GM12878 (cell line): ENCODE data around the gene LYG1. TPM values are rescaled to one million over a fixed set of nuclear protein-coding genes. Genes with fewer than 3 reads are reported as not detected.

Source experiments
- ATAC-seq: fragments of 200-7000 bp; cut with Tn5 transposase; 3 replicates; pipeline ENCODE4 v1.9.1; 2020; ENCODE audit warnings: mild to moderate bottlenecking, moderate library complexity
- BruUV-seq: library from RNA; stranded (reverse); fragments of 400-500 nt; replicated peaks from 2 replicates; lab custom pipeline; 2021; lab: Mats Ljungman, UMichigan
- CTCF ChIA-PET: fragments of 300-600 bp; sonication (Branson Sonifier 250); formaldehyde crosslinking; extraction: SDS; loops from one replicate; lab custom pipeline; 2021; ENCODE audit warnings: inconsistent platforms; lab: Yijun Ruan, JAX
- POLR2A ChIA-PET: fragments of 350-600 bp; formaldehyde crosslinking; extraction: SDS; loops from one replicate; lab custom pipeline; 2021; ENCODE audit warnings: inconsistent platforms; lab: Charles Lee
- RAD21 ChIA-PET: fragments of 300-600 bp; sonication (Branson Sonifier 250); formaldehyde crosslinking; loops from one replicate; lab custom pipeline; 2023; ENCODE audit warnings: antibody characterized with exemption; ENCODE audit not compliant: unreplicated experiment; lab: Charles Lee
- SMC1A ChIA-PET: fragments of 300-600 bp; sonication (Branson Sonifier 250); formaldehyde crosslinking; loops from one replicate; lab custom pipeline; 2023; ENCODE audit not compliant: unreplicated experiment, uncharacterized antibody; lab: Charles Lee
- DNase-seq: peaks from one replicate; pipeline ENCODE4 v3.0.0-alpha.2; 2011; ENCODE audit warnings: low read depth, low spot score
- FAIRE-seq: peaks from 3 replicates; lab custom pipeline; 2011; peaks lifted over from hg19 to GRCh38; lab: Jason Lieb, UNC
- H2AFZ ChIP-seq: 2 replicates; pipeline ENCODE4 v1.6.0; 2011; ENCODE audit warnings: low read depth, low read length, control low read depth; ENCODE audit not compliant: control insufficient read depth
- H3K27ac ChIP-seq: 2 replicates; pipeline ENCODE4 v1.5.1; 2011; ENCODE audit warnings: control low read depth; ENCODE audit not compliant: control insufficient read depth, insufficient read depth
- H3K27me3 ChIP-seq, 2 experiments: replicated peaks in 1 of 2; 2 replicates each; pipeline versions ENCODE4 v1.6.0 to v1.6.1; 2011; ENCODE audit warnings: low read length in 1 of 2; ENCODE audit not compliant: control insufficient read depth in 2 of 2, insufficient read depth in 2 of 2
- H3K36me3 ChIP-seq, 2 experiments: 2 replicates each; pipeline ENCODE4 v1.5.1; 2011; ENCODE audit warnings: low read length in 1 of 2; ENCODE audit not compliant: control insufficient read depth in 2 of 2, insufficient read depth in 2 of 2
- H3K4me1 ChIP-seq: 2 replicates; pipeline ENCODE4 v1.6.1; 2011; ENCODE audit warnings: mild to moderate bottlenecking, low read length, moderate library complexity, mixed read lengths; ENCODE audit not compliant: control insufficient read depth, insufficient read depth
- H3K4me2 ChIP-seq: 2 replicates; pipeline ENCODE4 v1.6.0; 2011; ENCODE audit warnings: control low read depth; ENCODE audit not compliant: control insufficient read depth, insufficient read depth
- H3K4me3 ChIP-seq: fragments of 200-600 bp; sonication (generic); 2 replicates; pipeline ENCODE4 v1.5.1; 2016
- H3K79me2 ChIP-seq: 2 replicates; pipeline ENCODE4 v1.6.0; 2011; ENCODE audit warnings: low read length; ENCODE audit not compliant: control insufficient read depth, insufficient read depth
- H3K9ac ChIP-seq: 2 replicates; pipeline ENCODE4 v1.8.0; 2011; ENCODE audit warnings: low read length, control low read depth, mixed read lengths; ENCODE audit not compliant: control insufficient read depth, insufficient read depth
- H3K9me3 ChIP-seq: replicated peaks from 3 replicates; pipeline ENCODE4 v1.5.1; 2011; ENCODE audit warnings: mild to moderate bottlenecking, low read length; ENCODE audit not compliant: control insufficient read depth, insufficient read depth
- H4K20me1 ChIP-seq: 2 replicates; pipeline ENCODE4 v1.6.0; 2011; ENCODE audit not compliant: control insufficient read depth, insufficient read depth
- FOXM1 ChIP-seq: IDR thresholded peaks from 2 replicates; pipeline ENCODE4 v1.6.1; 2012; ENCODE audit warnings: low read depth, mild to moderate bottlenecking, inconsistent platforms, low read length, moderate library complexity
- NR2F1 ChIP-seq: fragments of 450-650 bp; conservative IDR thresholded peaks from 2 replicates; pipeline ENCODE4 v1.6.1; 2017; ENCODE audit warnings: mild to moderate bottlenecking
- RELA ChIP-seq: fragments of 450-650 bp; IDR thresholded peaks from 2 replicates; pipeline ENCODE4 v1.8.0; 2014; ENCODE audit warnings: borderline replicate concordance; ENCODE audit not compliant: partially characterized antibody
- SIX5 ChIP-seq: IDR thresholded peaks from 2 replicates; pipeline ENCODE4 v1.6.1; 2011; ENCODE audit warnings: mild to moderate bottlenecking, low read depth, low read length, moderate library complexity; ENCODE audit not compliant: severe bottlenecking
- SUZ12 ChIP-seq: fragments of 200-600 bp; sonication (generic); IDR thresholded peaks from one replicate; pipeline ENCODE4 v1.6.1; 2018; ENCODE audit warnings: antibody characterized with exemption, mild to moderate bottlenecking; ENCODE audit not compliant: unreplicated experiment
- YY1 ChIP-seq: IDR thresholded peaks from 2 replicates; pipeline ENCODE4 v1.6.1; 2011; ENCODE audit warnings: low read depth, mild to moderate bottlenecking, low read length
- ZNF24 ChIP-seq: fragments of 450-650 bp; IDR thresholded peaks from 2 replicates; pipeline ENCODE4 v1.6.1; 2017; ENCODE audit warnings: antibody characterized with exemption, mild to moderate bottlenecking
- in situ Hi-C: fragments of 300-500 bp; cut with MboI; formaldehyde crosslinking; loops from 9 replicates; pipeline ENCODE4 v1.14.3; 2018; ENCODE audit warnings: mixed read lengths
- intact Hi-C: fragments of 100-400 bp; cut with micrococcal nuclease; formaldehyde crosslinking; loops from one replicate; pipeline ENCODE4 v1.14.2; 2022; ENCODE audit not compliant: unreplicated experiment
- polyA plus RNA-seq, 11 experiments: library from polyadenylated mRNA; depleted of rRNA in 4 of 11; unstranded in 6 of 11; stranded (reverse) in 5 of 11; fragments of >200 nt; fragmentation: Nextera tagmentation in 4 of 11; fragmentation: Illumina TruSeq in 1 of 11; extraction: Ambion mirVana in 4 of 11; extraction: Trizol in 1 of 11; gene quantifications; 1 replicate in 1 of 11; 2 replicates in 10 of 11; pipeline versions ENCODE4 v1.2.1 to v1.2.3, GENCODE V29; 2011 to 2016; ENCODE audit warnings: inconsistent platforms in 2 of 11, missing spikeins in 2 of 11, low read depth in 1 of 11
- total RNA-seq, 4 experiments: library from RNA; depleted of rRNA in 3 of 4; stranded (reverse); fragments of >200 nt in 3 of 4; fragmentation: Illumina TruSeq in 1 of 4; extraction: Trizol in 1 of 4; gene quantifications; 2 replicates each; pipeline versions ENCODE4 v1.2.1 to v1.2.3, GENCODE V29; 2013 to 2021
- TF ChIP-seq, protein P1 (sequence below): fragments of 450-650 bp; IDR thresholded peaks from 2 replicates; pipeline ENCODE4 v1.6.1; 2018; ENCODE audit warnings: mild to moderate bottlenecking, low read depth, moderate library complexity; ENCODE audit not compliant: partially characterized antibody
- TF ChIP-seq, protein P2 (sequence below): fragments of 450-650 bp; IDR thresholded peaks from 2 replicates; pipeline ENCODE4 v1.6.1; 2014; ENCODE audit warnings: mild to moderate bottlenecking
- TF ChIP-seq, protein P3 (sequence below): IDR thresholded peaks from 2 replicates; pipeline ENCODE4 v1.6.1; 2012; ENCODE audit warnings: mild to moderate bottlenecking, low read depth, low read length
- TF ChIP-seq, protein P4 (sequence below): fragments of 450-650 bp; IDR thresholded peaks from 2 replicates; pipeline ENCODE4 v1.6.1; 2017; ENCODE audit warnings: mild to moderate bottlenecking

Gene LYG1
- total and polyA plus RNA-seq, 10 of the 15 experiments (the other 5 are each of a cell fraction or from before 2014, with no cell fraction given), result 0.27 to 1.3 (median 0.79) TPM; not detected in 1

DNA sequence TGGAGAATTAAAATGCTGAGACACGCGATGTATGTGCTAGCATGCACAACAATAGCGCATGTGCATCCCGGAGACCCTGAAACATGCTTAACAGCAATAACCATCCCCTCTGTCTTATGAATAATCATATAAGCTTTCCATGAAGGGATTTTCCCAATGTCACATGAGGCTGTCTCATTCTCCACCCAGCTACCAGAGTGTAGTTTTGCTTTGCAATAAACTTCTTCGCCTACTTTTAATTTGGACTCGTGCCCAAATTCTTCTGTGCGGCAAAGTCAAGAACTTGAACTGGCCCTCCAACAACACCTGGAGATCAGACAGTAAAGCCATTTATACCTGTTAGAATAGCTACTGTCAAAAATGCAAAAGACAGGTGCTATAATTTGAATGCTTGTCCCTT is 15.5 kb downstream of the LYG1 start (continued):
- TF ChIP-seq, protein P1, sequence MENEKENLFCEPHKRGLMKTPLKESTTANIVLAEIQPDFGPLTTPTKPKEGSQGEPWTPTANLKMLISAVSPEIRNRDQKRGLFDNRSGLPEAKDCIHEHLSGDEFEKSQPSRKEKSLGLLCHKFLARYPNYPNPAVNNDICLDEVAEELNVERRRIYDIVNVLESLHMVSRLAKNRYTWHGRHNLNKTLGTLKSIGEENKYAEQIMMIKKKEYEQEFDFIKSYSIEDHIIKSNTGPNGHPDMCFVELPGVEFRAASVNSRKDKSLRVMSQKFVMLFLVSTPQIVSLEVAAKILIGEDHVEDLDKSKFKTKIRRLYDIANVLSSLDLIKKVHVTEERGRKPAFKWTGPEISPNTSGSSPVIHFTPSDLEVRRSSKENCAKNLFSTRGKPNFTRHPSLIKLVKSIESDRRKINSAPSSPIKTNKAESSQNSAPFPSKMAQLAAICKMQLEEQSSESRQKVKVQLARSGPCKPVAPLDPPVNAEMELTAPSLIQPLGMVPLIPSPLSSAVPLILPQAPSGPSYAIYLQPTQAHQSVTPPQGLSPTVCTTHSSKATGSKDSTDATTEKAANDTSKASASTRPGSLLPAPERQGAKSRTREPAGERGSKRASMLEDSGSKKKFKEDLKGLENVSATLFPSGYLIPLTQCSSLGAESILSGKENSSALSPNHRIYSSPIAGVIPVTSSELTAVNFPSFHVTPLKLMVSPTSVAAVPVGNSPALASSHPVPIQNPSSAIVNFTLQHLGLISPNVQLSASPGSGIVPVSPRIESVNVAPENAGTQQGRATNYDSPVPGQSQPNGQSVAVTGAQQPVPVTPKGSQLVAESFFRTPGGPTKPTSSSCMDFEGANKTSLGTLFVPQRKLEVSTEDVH, result no peak

DNA sequence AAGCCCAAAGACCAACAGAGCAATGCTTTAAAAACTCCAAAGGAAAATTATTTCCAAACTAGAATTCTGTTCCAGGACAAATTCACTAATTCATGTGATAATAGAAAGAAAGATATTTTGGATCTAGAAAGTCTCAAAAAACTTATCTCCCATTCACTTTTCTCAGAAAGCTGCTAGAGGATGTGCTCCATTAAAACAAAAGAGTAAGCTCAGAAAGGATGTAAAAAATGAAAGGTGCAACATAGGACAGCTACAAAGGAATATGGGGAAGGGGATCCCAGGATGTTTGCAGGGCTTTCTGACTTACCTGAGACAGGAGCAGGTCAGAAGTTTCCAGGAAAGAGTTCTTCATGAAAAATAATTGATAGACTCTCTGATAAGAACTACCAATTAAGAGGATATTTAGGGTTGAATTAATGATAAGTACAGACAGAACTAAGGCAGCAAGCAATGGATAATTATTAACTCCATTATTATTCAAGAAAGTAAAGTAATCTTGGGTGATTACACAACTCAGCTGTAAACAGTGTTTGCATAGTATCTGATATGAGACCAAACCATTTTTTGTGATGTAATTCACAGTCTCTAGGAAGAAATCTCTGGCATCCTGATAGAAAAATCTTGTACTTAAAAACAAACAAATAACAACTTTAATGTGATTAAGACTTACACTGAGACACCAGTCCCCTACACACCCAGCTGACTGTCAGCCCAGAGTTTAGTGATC is 20.9 kb downstream of the LYG1 start:
- no peaks in the 10 kb centered on the region for H3K9me3 ChIP-seq
- no TSS peak for BruUV-seq
- ChIA-PET SMC1A (interaction anchor here (0.7 kb wide), 1 partner anchor 109 kb away, joined by 3 read pairs; no protein-coding TSS in a partner anchor), CTCF (no interaction called here), RAD21 (no interaction called here), POLR2A (no interaction called here)
- FAIRE-seq, result no peak
- no peak overlapping the region for H3K27ac ChIP-seq
- no peak overlapping the region for H3K9ac ChIP-seq
- no peak overlapping the region for H3K4me3 ChIP-seq
- no peak for DNase-seq
- H2AFZ ChIP-seq, result no peak overlapping the region
- H3K79me2 ChIP-seq, result no peaks in the 10 kb centered on the region
- no peaks in the 10 kb centered on the region for H3K4me1 ChIP-seq
- no peaks in the 10 kb centered on the region for H3K27me3 ChIP-seq
- in situ Hi-C loops, result no loop called here
- H3K36me3 ChIP-seq, result no peaks in the 10 kb centered on the region
- H4K20me1 ChIP-seq, result no peaks in the 10 kb centered on the region
- intact Hi-C loops, result no loop called here
- H3K4me2 ChIP-seq, result no peak overlapping the region
- ATAC-seq, result no peak
- TF ChIP-seq YY1 (no peak), NR2F1 (no peak), RELA (no peak), SIX5 (no peak), ZNF24 (no peak), SUZ12 (no peak), FOXM1 (no peak)
- TF ChIP-seq, protein P2, sequence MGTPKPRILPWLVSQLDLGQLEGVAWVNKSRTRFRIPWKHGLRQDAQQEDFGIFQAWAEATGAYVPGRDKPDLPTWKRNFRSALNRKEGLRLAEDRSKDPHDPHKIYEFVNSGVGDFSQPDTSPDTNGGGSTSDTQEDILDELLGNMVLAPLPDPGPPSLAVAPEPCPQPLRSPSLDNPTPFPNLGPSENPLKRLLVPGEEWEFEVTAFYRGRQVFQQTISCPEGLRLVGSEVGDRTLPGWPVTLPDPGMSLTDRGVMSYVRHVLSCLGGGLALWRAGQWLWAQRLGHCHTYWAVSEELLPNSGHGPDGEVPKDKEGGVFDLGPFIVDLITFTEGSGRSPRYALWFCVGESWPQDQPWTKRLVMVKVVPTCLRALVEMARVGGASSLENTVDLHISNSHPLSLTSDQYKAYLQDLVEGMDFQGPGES, result no peak
- TF ChIP-seq, protein P3, sequence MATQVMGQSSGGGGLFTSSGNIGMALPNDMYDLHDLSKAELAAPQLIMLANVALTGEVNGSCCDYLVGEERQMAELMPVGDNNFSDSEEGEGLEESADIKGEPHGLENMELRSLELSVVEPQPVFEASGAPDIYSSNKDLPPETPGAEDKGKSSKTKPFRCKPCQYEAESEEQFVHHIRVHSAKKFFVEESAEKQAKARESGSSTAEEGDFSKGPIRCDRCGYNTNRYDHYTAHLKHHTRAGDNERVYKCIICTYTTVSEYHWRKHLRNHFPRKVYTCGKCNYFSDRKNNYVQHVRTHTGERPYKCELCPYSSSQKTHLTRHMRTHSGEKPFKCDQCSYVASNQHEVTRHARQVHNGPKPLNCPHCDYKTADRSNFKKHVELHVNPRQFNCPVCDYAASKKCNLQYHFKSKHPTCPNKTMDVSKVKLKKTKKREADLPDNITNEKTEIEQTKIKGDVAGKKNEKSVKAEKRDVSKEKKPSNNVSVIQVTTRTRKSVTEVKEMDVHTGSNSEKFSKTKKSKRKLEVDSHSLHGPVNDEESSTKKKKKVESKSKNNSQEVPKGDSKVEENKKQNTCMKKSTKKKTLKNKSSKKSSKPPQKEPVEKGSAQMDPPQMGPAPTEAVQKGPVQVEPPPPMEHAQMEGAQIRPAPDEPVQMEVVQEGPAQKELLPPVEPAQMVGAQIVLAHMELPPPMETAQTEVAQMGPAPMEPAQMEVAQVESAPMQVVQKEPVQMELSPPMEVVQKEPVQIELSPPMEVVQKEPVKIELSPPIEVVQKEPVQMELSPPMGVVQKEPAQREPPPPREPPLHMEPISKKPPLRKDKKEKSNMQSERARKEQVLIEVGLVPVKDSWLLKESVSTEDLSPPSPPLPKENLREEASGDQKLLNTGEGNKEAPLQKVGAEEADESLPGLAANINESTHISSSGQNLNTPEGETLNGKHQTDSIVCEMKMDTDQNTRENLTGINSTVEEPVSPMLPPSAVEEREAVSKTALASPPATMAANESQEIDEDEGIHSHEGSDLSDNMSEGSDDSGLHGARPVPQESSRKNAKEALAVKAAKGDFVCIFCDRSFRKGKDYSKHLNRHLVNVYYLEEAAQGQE, result no peak
- TF ChIP-seq, protein P4, sequence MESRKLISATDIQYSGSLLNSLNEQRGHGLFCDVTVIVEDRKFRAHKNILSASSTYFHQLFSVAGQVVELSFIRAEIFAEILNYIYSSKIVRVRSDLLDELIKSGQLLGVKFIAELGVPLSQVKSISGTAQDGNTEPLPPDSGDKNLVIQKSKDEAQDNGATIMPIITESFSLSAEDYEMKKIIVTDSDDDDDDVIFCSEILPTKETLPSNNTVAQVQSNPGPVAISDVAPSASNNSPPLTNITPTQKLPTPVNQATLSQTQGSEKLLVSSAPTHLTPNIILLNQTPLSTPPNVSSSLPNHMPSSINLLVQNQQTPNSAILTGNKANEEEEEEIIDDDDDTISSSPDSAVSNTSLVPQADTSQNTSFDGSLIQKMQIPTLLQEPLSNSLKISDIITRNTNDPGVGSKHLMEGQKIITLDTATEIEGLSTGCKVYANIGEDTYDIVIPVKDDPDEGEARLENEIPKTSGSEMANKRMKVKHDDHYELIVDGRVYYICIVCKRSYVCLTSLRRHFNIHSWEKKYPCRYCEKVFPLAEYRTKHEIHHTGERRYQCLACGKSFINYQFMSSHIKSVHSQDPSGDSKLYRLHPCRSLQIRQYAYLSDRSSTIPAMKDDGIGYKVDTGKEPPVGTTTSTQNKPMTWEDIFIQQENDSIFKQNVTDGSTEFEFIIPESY, result no peak
